IMR-90 (cell line): ENCODE results near the gene NCKAP5. TPM values are rescaled to one million over a fixed set of nuclear protein-coding genes. Genes with fewer than 3 reads are reported as not detected.

Experiments
- ATAC-seq: fragments of 200-7000 bp; cut with Tn5 transposase; 2 replicates; pipeline ENCODE4 v1.9.1; 2020; ENCODE audit warnings: low read depth, mild to moderate bottlenecking, moderate library complexity
- BruUV-seq: library from RNA; stranded (reverse); fragments of 400-500 nt; replicated peaks from 2 replicates; lab custom pipeline; 2021; lab: Mats Ljungman, UMichigan
- CTCF ChIA-PET: fragments of 300-600 bp; formaldehyde crosslinking; extraction: SDS; loops from one replicate; lab custom pipeline; 2021; ENCODE audit warnings: antibody characterized with exemption; lab: Yijun Ruan, JAX
- POLR2A ChIA-PET: fragments of 300-600 bp; sonication (Branson Sonifier 250); formaldehyde crosslinking; loops from one replicate; lab custom pipeline; 2022; ENCODE audit warnings: antibody characterized with exemption; ENCODE audit not compliant: unreplicated experiment; lab: Charles Lee
- DNase-seq: peaks from one replicate; pipeline ENCODE4 v3.0.0; 2013
- H2AFZ ChIP-seq: replicated peaks from 2 replicates; pipeline ENCODE3; 2013; ENCODE audit warnings: low read length, mild to moderate bottlenecking; ENCODE audit not compliant: poor library complexity
- H2AK5ac ChIP-seq: 2 replicates; pipeline ENCODE4 v1.6.1; 2013; ENCODE audit warnings: low read depth, low read length, inconsistent platforms
- H2AK9ac ChIP-seq: replicated peaks from 2 replicates; pipeline ENCODE3; 2013; ENCODE audit warnings: mild to moderate bottlenecking, low read depth, low read length, moderate library complexity; ENCODE audit not compliant: poor library complexity
- H2BK120ac ChIP-seq: 2 replicates; pipeline ENCODE4 v1.6.1; 2013; ENCODE audit warnings: low read depth, low read length, inconsistent platforms
- H2BK15ac ChIP-seq: 3 replicates; pipeline ENCODE4 v1.6.1; 2013; ENCODE audit warnings: low read depth, low read length, inconsistent platforms
- H2BK20ac ChIP-seq: 2 replicates; pipeline ENCODE4 v1.6.1; 2013; ENCODE audit warnings: low read depth, mild to moderate bottlenecking, inconsistent platforms, low read length, moderate library complexity
- H2BK5ac ChIP-seq: 2 replicates; pipeline ENCODE4 v1.6.1; 2013; ENCODE audit warnings: mild to moderate bottlenecking, low read depth, low read length, inconsistent platforms; ENCODE audit not compliant: poor library complexity, severe bottlenecking
- H3K14ac ChIP-seq: replicated peaks from 2 replicates; pipeline ENCODE4 v1.6.1; 2013; ENCODE audit warnings: low read depth, low read length, inconsistent platforms
- H3K18ac ChIP-seq: 2 replicates; pipeline ENCODE4 v1.6.1; 2013; ENCODE audit warnings: low read depth, low read length, control low read depth
- H3K23ac ChIP-seq: 2 replicates; pipeline ENCODE4 v1.6.1; 2013; ENCODE audit warnings: low read depth, low read length, inconsistent platforms
- H3K27ac ChIP-seq: 2 replicates; pipeline ENCODE4 v1.5.1; 2013; ENCODE audit warnings: mild to moderate bottlenecking, control low read depth, low read length; ENCODE audit not compliant: insufficient read depth
- H3K27me3 ChIP-seq: 2 replicates; pipeline ENCODE4 v1.6.1; 2013; ENCODE audit warnings: low read length; ENCODE audit not compliant: control insufficient read depth, insufficient read depth
- H3K36me3 ChIP-seq: 2 replicates; pipeline ENCODE4 v1.6.1; 2013; ENCODE audit warnings: low read length, mixed read lengths; ENCODE audit not compliant: control insufficient read depth, insufficient read depth
- H3K4ac ChIP-seq: 2 replicates; pipeline ENCODE4 v1.6.1; 2013; ENCODE audit warnings: low read depth, low read length, inconsistent platforms
- H3K4me1 ChIP-seq: 2 replicates; pipeline ENCODE4 v1.6.1; 2013; ENCODE audit warnings: low read length, mixed read lengths; ENCODE audit not compliant: control insufficient read depth, insufficient read depth
- H3K4me2 ChIP-seq: 2 replicates; pipeline ENCODE4 v1.6.1; 2013; ENCODE audit warnings: low read depth, mild to moderate bottlenecking, control low read depth, low read length, moderate library complexity
- H3K4me3 ChIP-seq: 2 replicates; pipeline ENCODE4 v1.5.1; 2013; ENCODE audit warnings: low read depth, mild to moderate bottlenecking, control low read depth, low read length, moderate library complexity; ENCODE audit not compliant: insufficient read depth
- H3K56ac ChIP-seq: 2 replicates; pipeline ENCODE4 v1.6.1; 2013; ENCODE audit warnings: low read length, inconsistent platforms; ENCODE audit not compliant: insufficient read depth; ENCODE audit errors: extremely low read depth
- H3K79me1 ChIP-seq, 2 experiments: 2 replicates each; pipeline ENCODE4 v1.6.1; 2013; ENCODE audit warnings: low read length in 2 of 2, inconsistent platforms in 1 of 2, low read depth in 1 of 2
- H3K9ac ChIP-seq: 2 replicates; pipeline ENCODE4 v1.6.1; 2013; ENCODE audit warnings: low read depth, low read length, control low read depth
- H3K9me1 ChIP-seq: 2 replicates; pipeline ENCODE4 v1.6.1; 2013; ENCODE audit warnings: low read length, inconsistent platforms; ENCODE audit not compliant: insufficient read depth
- H3K9me3 ChIP-seq: 2 replicates; pipeline ENCODE4 v1.6.1; 2013; ENCODE audit warnings: low read length; ENCODE audit not compliant: control insufficient read depth, insufficient read depth
- H4K20me1 ChIP-seq: 2 replicates; pipeline ENCODE4 v1.6.1; 2013; ENCODE audit warnings: low read length, inconsistent platforms; ENCODE audit not compliant: insufficient read depth
- H4K5ac ChIP-seq: 2 replicates; pipeline ENCODE4 v1.6.1; 2013; ENCODE audit warnings: mild to moderate bottlenecking, low read depth, low read length, control low read depth
- H4K8ac ChIP-seq, 2 experiments: 2 replicates each; pipeline ENCODE4 v1.6.1; 2013; ENCODE audit warnings: low read depth in 2 of 2, low read length in 2 of 2, control low read depth in 1 of 2, inconsistent platforms in 1 of 2
- H4K91ac ChIP-seq: 2 replicates; pipeline ENCODE4 v1.6.1; 2013; ENCODE audit warnings: low read depth, low read length, inconsistent platforms; ENCODE audit not compliant: insufficient read depth
- BHLHE40 ChIP-seq: fragments of 150-350 bp; IDR thresholded peaks from 2 replicates; pipeline ENCODE4 v1.6.1; 2016; ENCODE audit warnings: mild to moderate bottlenecking, low read depth, low read length
- CEBPB ChIP-seq: IDR thresholded peaks from 2 replicates; pipeline ENCODE4 v1.6.1; 2012; ENCODE audit warnings: low read depth, low read length, improper control_type of control experiment
- CHD1 ChIP-seq: IDR thresholded peaks from 2 replicates; pipeline ENCODE4 v1.6.1; 2012; ENCODE audit warnings: low read depth, low read length, improper control_type of control experiment
- CTCF ChIP-seq: conservative IDR thresholded peaks from 2 replicates; pipeline ENCODE4 v1.5.1; 2012; ENCODE audit warnings: mild to moderate bottlenecking, low read depth, low read length, improper control_type of control experiment
- FOS ChIP-seq: fragments of 150-350 bp; IDR thresholded peaks from 2 replicates; pipeline ENCODE4 v1.6.1; 2016; ENCODE audit warnings: low read depth, low read length
- MAZ ChIP-seq: IDR thresholded peaks from 2 replicates; pipeline ENCODE4 v1.6.1; 2012; ENCODE audit warnings: low read depth, mild to moderate bottlenecking, low read length, improper control_type of control experiment, moderate library complexity, borderline replicate concordance
- MXI1 ChIP-seq: IDR thresholded peaks from 2 replicates; pipeline ENCODE4 v1.6.1; 2012; ENCODE audit warnings: low read depth, mild to moderate bottlenecking, low read length, moderate library complexity, borderline replicate concordance
- NFE2L2 ChIP-seq: fragments of 150-350 bp; IDR thresholded peaks from 2 replicates; pipeline ENCODE4 v1.6.1; 2016; ENCODE audit warnings: low read depth, mild to moderate bottlenecking, low read length
- RAD21 ChIP-seq: IDR thresholded peaks from 2 replicates; pipeline ENCODE4 v1.6.1; 2012; ENCODE audit warnings: low read length, improper control_type of control experiment
- RCOR1 ChIP-seq: IDR thresholded peaks from 2 replicates; pipeline ENCODE4 v1.6.1; 2012; ENCODE audit warnings: mild to moderate bottlenecking, low read length, improper control_type of control experiment; ENCODE audit not compliant: insufficient replicate concordance
- RFX5 ChIP-seq: IDR thresholded peaks from 2 replicates; pipeline ENCODE4 v1.8.0; 2012; ENCODE audit warnings: low read depth, mild to moderate bottlenecking, low read length, moderate library complexity
- SMC3 ChIP-seq: fragments of 150-350 bp; IDR thresholded peaks from 2 replicates; pipeline ENCODE4 v1.6.1; 2016; ENCODE audit warnings: low read depth, mild to moderate bottlenecking, antibody characterized with exemption, low read length, moderate library complexity
- WGBS, 2 experiments: methylation state at CpG; one replicate each; pipeline versions ENCODE4 v1.1.5 to v1.1.7; 2013; ENCODE audit warnings: missing lambda C conversion rate in 2 of 2; ENCODE audit not compliant: insufficient read length in 1 of 2; ENCODE audit errors: extremely low coverage in 2 of 2; 5-methylcytosine and 5-hydroxymethylcytosine counted together
- dilution Hi-C: fragments of 300-500 bp; cut with HindIII; formaldehyde crosslinking; loops from one replicate; pipeline ENCODE4 v1.14.3; 2018; ENCODE audit warnings: low sequenced_read_pairs; ENCODE audit not compliant: unreplicated experiment
- in situ Hi-C: fragments of 300-500 bp; cut with MboI; formaldehyde crosslinking; loops from 3 replicates; pipeline ENCODE4 v1.14.3; 2019; ENCODE audit warnings: low sequenced_read_pairs, inconsistent platforms, mixed read lengths
- intact Hi-C: fragments of 100-400 bp; cut with micrococcal nuclease; formaldehyde crosslinking; loops from 2 replicates; pipeline ENCODE4 v1.10.0; 2022
- polyA plus RNA-seq, 3 experiments: library from polyadenylated mRNA; depleted of rRNA; stranded (reverse); fragments of >200 nt; gene quantifications; 2 replicates each; pipeline ENCODE4 v1.2.3, GENCODE V29; 2012; ENCODE audit warnings: low replicate concordance in 1 of 3
- total RNA-seq: library from RNA; depleted of rRNA; stranded (reverse); fragments of >200 nt; gene quantifications from 2 replicates; pipeline ENCODE4 v1.2.3, GENCODE V29; 2012
- TF ChIP-seq, protein P1 (sequence below): fragments of 150-350 bp; IDR thresholded peaks from 2 replicates; pipeline ENCODE4 v1.6.1; 2016; ENCODE audit warnings: low read depth, mild to moderate bottlenecking, low read length, moderate library complexity, borderline replicate concordance
- TF ChIP-seq, protein P2 (sequence below): fragments of 150-350 bp; IDR thresholded peaks from 2 replicates; pipeline ENCODE4 v1.6.1; 2017; ENCODE audit warnings: mild to moderate bottlenecking, antibody characterized with exemption, low read length, low read depth

The NCKAP5 gene
- total and polyA plus RNA-seq, 2 of the 4 experiments (the other 2 are of a cell fraction) = 2.7 to 3.9 TPM

DNA sequence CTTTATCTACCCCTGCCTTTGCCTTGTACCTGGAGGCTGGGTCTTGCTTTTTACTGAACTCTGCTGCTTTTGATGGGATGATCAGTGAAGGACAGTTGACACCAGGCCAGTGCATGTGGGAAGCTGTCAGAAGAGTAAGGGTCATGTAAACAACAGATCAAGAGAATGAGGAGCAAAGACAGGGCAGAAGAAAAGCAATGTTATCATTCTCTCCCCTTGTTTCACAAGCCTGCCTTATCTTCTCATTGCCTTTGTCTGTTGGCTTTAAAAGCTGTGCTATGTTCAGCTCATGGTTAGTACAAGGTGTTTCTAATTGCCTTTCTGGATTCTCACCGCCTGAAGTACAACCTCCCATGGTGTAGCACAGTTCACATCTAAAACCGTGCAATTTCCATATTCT, 925.8 kb downstream of the NCKAP5 start:
- H2BK5ac ChIP-seq = no peak overlapping the region
- H4K91ac ChIP-seq = no peak overlapping the region
- no peak overlapping the region for H4K8ac ChIP-seq
- no peak overlapping the region for H3K18ac ChIP-seq
- no peaks in the 10 kb centered on the region for H3K9me3 ChIP-seq
- BruUV-seq = no TSS peak
- H3K14ac ChIP-seq = no peak overlapping the region
- no peaks in the 10 kb centered on the region for H3K27me3 ChIP-seq
- CTCF ChIA-PET = interaction anchor here (1.4 kb wide), 1 partner anchor 9 kb away, joined by 3 read pairs; no protein-coding TSS in a partner anchor
- DNase-seq = no peak
- in situ Hi-C loops = no loop called here
- H3K4me2 ChIP-seq = no peak overlapping the region
- H3K4me3 ChIP-seq = no peak overlapping the region
- no peak overlapping the region for H3K4ac ChIP-seq
- H3K56ac ChIP-seq = no peak overlapping the region
- no peak for ATAC-seq
- H2AK5ac ChIP-seq = no peak overlapping the region
- H2AFZ ChIP-seq = no peak overlapping the region
- intact Hi-C loops = loop anchor here (10.0 kb wide), 1 partner anchor 362 kb away; no protein-coding TSS in a partner anchor
- H2BK20ac ChIP-seq = no peak overlapping the region
- peaks cover 8 to 30% of the 10 kb centered on the region in 2 experiments; a peak in 2 of 4 replicates for H3K79me1 ChIP-seq
- H3K9me1 ChIP-seq = peaks cover 15% of the 10 kb centered on the region
- H3K36me3 ChIP-seq = peaks cover 19% of the 10 kb centered on the region
- dilution Hi-C loops = no loop called here
- H3K9ac ChIP-seq = no peak overlapping the region
- WGBS, 2 experiments = no CpG with 5 or more reads among the region's 2 CpGs
- H2AK9ac ChIP-seq = no peak overlapping the region
- no peaks in the 10 kb centered on the region; the same call in 1 of the 2 replicates for H4K20me1 ChIP-seq
- POLR2A ChIA-PET = no interaction called here
- no peak overlapping the region for H2BK15ac ChIP-seq
- H4K5ac ChIP-seq = no peak overlapping the region
- no peak overlapping the region for H3K27ac ChIP-seq
- peaks cover 6% of the 10 kb centered on the region; the same call in 1 of the 2 replicates for H3K4me1 ChIP-seq
- no peak overlapping the region for H3K23ac ChIP-seq
- no peak overlapping the region for H2BK120ac ChIP-seq
- TF ChIP-seq RFX5 (no peak), CHD1 (no peak), FOS (no peak), CEBPB (no peak), RCOR1 (no peak), RAD21 (no peak), CTCF (no peak), MXI1 (no peak), BHLHE40 (no peak), NFE2L2 (no peak), SMC3 (no peak), MAZ (no peak)
- TF ChIP-seq, protein P1, sequence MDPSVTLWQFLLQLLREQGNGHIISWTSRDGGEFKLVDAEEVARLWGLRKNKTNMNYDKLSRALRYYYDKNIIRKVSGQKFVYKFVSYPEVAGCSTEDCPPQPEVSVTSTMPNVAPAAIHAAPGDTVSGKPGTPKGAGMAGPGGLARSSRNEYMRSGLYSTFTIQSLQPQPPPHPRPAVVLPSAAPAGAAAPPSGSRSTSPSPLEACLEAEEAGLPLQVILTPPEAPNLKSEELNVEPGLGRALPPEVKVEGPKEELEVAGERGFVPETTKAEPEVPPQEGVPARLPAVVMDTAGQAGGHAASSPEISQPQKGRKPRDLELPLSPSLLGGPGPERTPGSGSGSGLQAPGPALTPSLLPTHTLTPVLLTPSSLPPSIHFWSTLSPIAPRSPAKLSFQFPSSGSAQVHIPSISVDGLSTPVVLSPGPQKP = no peak
- TF ChIP-seq, protein P2, sequence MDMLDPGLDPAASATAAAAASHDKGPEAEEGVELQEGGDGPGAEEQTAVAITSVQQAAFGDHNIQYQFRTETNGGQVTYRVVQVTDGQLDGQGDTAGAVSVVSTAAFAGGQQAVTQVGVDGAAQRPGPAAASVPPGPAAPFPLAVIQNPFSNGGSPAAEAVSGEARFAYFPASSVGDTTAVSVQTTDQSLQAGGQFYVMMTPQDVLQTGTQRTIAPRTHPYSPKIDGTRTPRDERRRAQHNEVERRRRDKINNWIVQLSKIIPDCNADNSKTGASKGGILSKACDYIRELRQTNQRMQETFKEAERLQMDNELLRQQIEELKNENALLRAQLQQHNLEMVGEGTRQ = no peak
